GM12878 (cell line): ENCODE measurements around the gene TAPBP. TPM values are rescaled to one million over a fixed set of nuclear protein-coding genes. Genes with fewer than 3 reads are reported as not detected.

Source experiments
- ATF7 ChIP-seq: fragments of 450-650 bp; IDR thresholded peaks from 2 replicates; pipeline ENCODE4 v1.6.1; 2016; ENCODE audit warnings: low read depth, mild to moderate bottlenecking
- CTCF ChIP-seq, 3 experiments: IDR thresholded peaks in 2 of 3; conservative IDR thresholded peaks in 1 of 3; 2 replicates each; pipeline ENCODE4 v1.5.1; 2011; ENCODE audit warnings: low read depth in 3 of 3, low read length in 3 of 3, mild to moderate bottlenecking in 3 of 3, control low read depth in 2 of 3, moderate library complexity in 2 of 3, inconsistent platforms in 1 of 3, mixed read lengths in 1 of 3; ENCODE audit not compliant: control insufficient read depth in 2 of 3, insufficient read depth in 1 of 3; ENCODE audit errors: extremely low read depth in 1 of 3
- FOXK2 ChIP-seq: fragments of 450-650 bp; IDR thresholded peaks from 2 replicates; pipeline ENCODE4 v1.6.1; 2017; ENCODE audit warnings: mild to moderate bottlenecking, moderate library complexity
- NR2C2 ChIP-seq: IDR thresholded peaks from 2 replicates; pipeline ENCODE4 v1.6.1; 2011; ENCODE audit warnings: borderline replicate concordance, low read depth; ENCODE audit not compliant: control insufficient read depth, insufficient read length
- RCOR1 ChIP-seq: conservative IDR thresholded peaks from 2 replicates; pipeline ENCODE4 v1.6.1; 2012; ENCODE audit warnings: low read depth, low read length, improper control_type of control experiment
- RELA ChIP-seq: fragments of 450-650 bp; IDR thresholded peaks from 2 replicates; pipeline ENCODE4 v1.8.0; 2014; ENCODE audit warnings: borderline replicate concordance; ENCODE audit not compliant: partially characterized antibody
- STAT1 ChIP-seq: fragments of 450-650 bp; conservative IDR thresholded peaks from 2 replicates; pipeline ENCODE4 v1.6.1; 2014; ENCODE audit warnings: antibody characterized with exemption, mild to moderate bottlenecking
- TCF12 ChIP-seq: IDR thresholded peaks from 2 replicates; pipeline ENCODE4 v1.6.1; 2011; ENCODE audit warnings: low read depth, mild to moderate bottlenecking, low read length
- WRNIP1 ChIP-seq: IDR thresholded peaks from 2 replicates; pipeline ENCODE4 v1.6.1; 2011; ENCODE audit warnings: low read depth, low read length, improper control_type of control experiment, borderline replicate concordance
- polyA plus RNA-seq, 11 experiments: library from polyadenylated mRNA; depleted of rRNA in 4 of 11; unstranded in 6 of 11; stranded (reverse) in 5 of 11; fragments of >200 nt; fragmentation: Nextera tagmentation in 4 of 11; fragmentation: Illumina TruSeq in 1 of 11; extraction: Ambion mirVana in 4 of 11; extraction: Trizol in 1 of 11; gene quantifications; 1 replicate in 1 of 11; 2 replicates in 10 of 11; pipeline versions ENCODE4 v1.2.1 to v1.2.3, GENCODE V29; 2011 to 2016; ENCODE audit warnings: inconsistent platforms in 2 of 11, missing spikeins in 2 of 11, low read depth in 1 of 11
- total RNA-seq, 4 experiments: library from RNA; depleted of rRNA in 3 of 4; stranded (reverse); fragments of >200 nt in 3 of 4; fragmentation: Illumina TruSeq in 1 of 4; extraction: Trizol in 1 of 4; gene quantifications; 2 replicates each; pipeline versions ENCODE4 v1.2.1 to v1.2.3, GENCODE V29; 2013 to 2021
- TF ChIP-seq, protein P1 (sequence below): fragments of 450-650 bp; IDR thresholded peaks from 2 replicates; pipeline ENCODE4 v1.6.1; 2017; ENCODE audit warnings: antibody characterized with exemption, mild to moderate bottlenecking, moderate library complexity
- TF ChIP-seq, protein P2 (sequence below): IDR thresholded peaks from 2 replicates; pipeline ENCODE4 v1.6.1; 2012; ENCODE audit warnings: improper control_type of control experiment, low read depth, low read length; ENCODE audit not compliant: insufficient replicate concordance
- TF ChIP-seq, protein P3 (sequence below): IDR thresholded peaks from 2 replicates; pipeline ENCODE4 v1.6.1; 2012; ENCODE audit warnings: low read depth, low read length, improper control_type of control experiment
- TF ChIP-seq, protein P4 (sequence below): IDR thresholded peaks from 2 replicates; pipeline ENCODE4 v1.6.1; 2011; ENCODE audit warnings: low read depth, low read length, improper control_type of control experiment, borderline replicate concordance

TAPBP gene
- total and polyA plus RNA-seq, 10 of the 15 experiments (the other 5 are each of a cell fraction or from before 2014, with no cell fraction given): 14.6 to 210 (median 78.1) TPM

- peak; percentile 48 to 60 (median 55); a peak in 5 of 6 replicates for TF ChIP-seq CTCF (IDR thresholded peaks at IDR 0.05 in 2 of 3, conservative IDR thresholded peaks at IDR 0.05 in 1 of 3; ENCODE audit: control insufficient read depth in 2 of 3, extremely low read depth in 1 of 3, insufficient read depth in 1 of 3, low read depth in 3 of 3, low read length in 3 of 3)
- TF ChIP-seq STAT1: no peak
- TF ChIP-seq TCF12: peak; percentile 53; the same call in 1 of the 2 replicates
- TF ChIP-seq RELA: no peak
- TF ChIP-seq, protein P1, sequence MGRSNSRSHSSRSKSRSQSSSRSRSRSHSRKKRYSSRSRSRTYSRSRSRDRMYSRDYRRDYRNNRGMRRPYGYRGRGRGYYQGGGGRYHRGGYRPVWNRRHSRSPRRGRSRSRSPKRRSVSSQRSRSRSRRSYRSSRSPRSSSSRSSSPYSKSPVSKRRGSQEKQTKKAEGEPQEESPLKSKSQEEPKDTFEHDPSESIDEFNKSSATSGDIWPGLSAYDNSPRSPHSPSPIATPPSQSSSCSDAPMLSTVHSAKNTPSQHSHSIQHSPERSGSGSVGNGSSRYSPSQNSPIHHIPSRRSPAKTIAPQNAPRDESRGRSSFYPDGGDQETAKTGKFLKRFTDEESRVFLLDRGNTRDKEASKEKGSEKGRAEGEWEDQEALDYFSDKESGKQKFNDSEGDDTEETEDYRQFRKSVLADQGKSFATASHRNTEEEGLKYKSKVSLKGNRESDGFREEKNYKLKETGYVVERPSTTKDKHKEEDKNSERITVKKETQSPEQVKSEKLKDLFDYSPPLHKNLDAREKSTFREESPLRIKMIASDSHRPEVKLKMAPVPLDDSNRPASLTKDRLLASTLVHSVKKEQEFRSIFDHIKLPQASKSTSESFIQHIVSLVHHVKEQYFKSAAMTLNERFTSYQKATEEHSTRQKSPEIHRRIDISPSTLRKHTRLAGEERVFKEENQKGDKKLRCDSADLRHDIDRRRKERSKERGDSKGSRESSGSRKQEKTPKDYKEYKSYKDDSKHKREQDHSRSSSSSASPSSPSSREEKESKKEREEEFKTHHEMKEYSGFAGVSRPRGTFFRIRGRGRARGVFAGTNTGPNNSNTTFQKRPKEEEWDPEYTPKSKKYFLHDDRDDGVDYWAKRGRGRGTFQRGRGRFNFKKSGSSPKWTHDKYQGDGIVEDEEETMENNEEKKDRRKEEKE: no peak
- TF ChIP-seq FOXK2: no peak
- TF ChIP-seq, protein P2, sequence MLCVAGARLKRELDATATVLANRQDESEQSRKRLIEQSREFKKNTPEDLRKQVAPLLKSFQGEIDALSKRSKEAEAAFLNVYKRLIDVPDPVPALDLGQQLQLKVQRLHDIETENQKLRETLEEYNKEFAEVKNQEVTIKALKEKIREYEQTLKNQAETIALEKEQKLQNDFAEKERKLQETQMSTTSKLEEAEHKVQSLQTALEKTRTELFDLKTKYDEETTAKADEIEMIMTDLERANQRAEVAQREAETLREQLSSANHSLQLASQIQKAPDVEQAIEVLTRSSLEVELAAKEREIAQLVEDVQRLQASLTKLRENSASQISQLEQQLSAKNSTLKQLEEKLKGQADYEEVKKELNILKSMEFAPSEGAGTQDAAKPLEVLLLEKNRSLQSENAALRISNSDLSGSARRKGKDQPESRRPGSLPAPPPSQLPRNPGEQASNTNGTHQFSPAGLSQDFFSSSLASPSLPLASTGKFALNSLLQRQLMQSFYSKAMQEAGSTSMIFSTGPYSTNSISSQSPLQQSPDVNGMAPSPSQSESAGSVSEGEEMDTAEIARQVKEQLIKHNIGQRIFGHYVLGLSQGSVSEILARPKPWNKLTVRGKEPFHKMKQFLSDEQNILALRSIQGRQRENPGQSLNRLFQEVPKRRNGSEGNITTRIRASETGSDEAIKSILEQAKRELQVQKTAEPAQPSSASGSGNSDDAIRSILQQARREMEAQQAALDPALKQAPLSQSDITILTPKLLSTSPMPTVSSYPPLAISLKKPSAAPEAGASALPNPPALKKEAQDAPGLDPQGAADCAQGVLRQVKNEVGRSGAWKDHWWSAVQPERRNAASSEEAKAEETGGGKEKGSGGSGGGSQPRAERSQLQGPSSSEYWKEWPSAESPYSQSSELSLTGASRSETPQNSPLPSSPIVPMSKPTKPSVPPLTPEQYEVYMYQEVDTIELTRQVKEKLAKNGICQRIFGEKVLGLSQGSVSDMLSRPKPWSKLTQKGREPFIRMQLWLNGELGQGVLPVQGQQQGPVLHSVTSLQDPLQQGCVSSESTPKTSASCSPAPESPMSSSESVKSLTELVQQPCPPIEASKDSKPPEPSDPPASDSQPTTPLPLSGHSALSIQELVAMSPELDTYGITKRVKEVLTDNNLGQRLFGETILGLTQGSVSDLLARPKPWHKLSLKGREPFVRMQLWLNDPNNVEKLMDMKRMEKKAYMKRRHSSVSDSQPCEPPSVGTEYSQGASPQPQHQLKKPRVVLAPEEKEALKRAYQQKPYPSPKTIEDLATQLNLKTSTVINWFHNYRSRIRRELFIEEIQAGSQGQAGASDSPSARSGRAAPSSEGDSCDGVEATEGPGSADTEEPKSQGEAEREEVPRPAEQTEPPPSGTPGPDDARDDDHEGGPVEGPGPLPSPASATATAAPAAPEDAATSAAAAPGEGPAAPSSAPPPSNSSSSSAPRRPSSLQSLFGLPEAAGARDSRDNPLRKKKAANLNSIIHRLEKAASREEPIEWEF: no peak
- TF ChIP-seq, protein P3, sequence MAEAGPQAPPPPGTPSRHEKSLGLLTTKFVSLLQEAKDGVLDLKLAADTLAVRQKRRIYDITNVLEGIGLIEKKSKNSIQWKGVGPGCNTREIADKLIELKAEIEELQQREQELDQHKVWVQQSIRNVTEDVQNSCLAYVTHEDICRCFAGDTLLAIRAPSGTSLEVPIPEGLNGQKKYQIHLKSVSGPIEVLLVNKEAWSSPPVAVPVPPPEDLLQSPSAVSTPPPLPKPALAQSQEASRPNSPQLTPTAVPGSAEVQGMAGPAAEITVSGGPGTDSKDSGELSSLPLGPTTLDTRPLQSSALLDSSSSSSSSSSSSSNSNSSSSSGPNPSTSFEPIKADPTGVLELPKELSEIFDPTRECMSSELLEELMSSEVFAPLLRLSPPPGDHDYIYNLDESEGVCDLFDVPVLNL: no peak
- TF ChIP-seq RCOR1: no peak
- 0 out of 2 replicates have a peak, but pooled peaks have one; percentile 61 for TF ChIP-seq WRNIP1
- TF ChIP-seq, protein P4, sequence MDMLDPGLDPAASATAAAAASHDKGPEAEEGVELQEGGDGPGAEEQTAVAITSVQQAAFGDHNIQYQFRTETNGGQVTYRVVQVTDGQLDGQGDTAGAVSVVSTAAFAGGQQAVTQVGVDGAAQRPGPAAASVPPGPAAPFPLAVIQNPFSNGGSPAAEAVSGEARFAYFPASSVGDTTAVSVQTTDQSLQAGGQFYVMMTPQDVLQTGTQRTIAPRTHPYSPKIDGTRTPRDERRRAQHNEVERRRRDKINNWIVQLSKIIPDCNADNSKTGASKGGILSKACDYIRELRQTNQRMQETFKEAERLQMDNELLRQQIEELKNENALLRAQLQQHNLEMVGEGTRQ: no peak
- 0 out of 2 replicates have a peak, but pooled peaks have one; percentile 25 for TF ChIP-seq ATF7
- TF ChIP-seq NR2C2: no peak
Observed at GRCh38 chr6:33344701-33345697, 31.1 kb upstream of the TAPBP start (continued).
